CD8-positive, alpha-beta memory T cell (primary cell): ENCODE measurements around the gene EED. TPM values are rescaled to one million over a fixed set of nuclear protein-coding genes. Genes with fewer than 3 reads are reported as not detected.

ENCODE experiments used
- CTCF ChIA-PET: fragments of 350-600 bp; sonication (Branson Sonifier 250); formaldehyde crosslinking; loops from one replicate; lab custom pipeline; 2021; ENCODE audit warnings: antibody characterized with exemption; lab: Charles Lee
- POLR2A ChIA-PET: fragments of 350-600 bp; sonication (Branson Sonifier 250); formaldehyde crosslinking; loops from one replicate; lab custom pipeline; 2021; ENCODE audit warnings: antibody characterized with exemption; lab: Charles Lee
- DNase-seq, 5 donors: peaks; one replicate each; pipeline versions ENCODE4 v3.0.0 to v3.0.0-alpha.2; 2020 to 2022; ENCODE audit warnings: mixed read lengths in 1 of 5
- H3K27ac ChIP-seq: one replicate; pipeline ENCODE4 v1.7.0; 2013; ENCODE audit warnings: low read depth, mild to moderate bottlenecking, low read length, moderate library complexity
- H3K27me3 ChIP-seq: 2 replicates; pipeline ENCODE4 v1.7.0; 2013; ENCODE audit warnings: low read length, mild to moderate bottlenecking; ENCODE audit not compliant: insufficient read depth, poor library complexity, severe bottlenecking
- H3K36me3 ChIP-seq: 2 replicates; pipeline ENCODE4 v1.7.0; 2013; ENCODE audit warnings: mild to moderate bottlenecking, low read length, moderate library complexity; ENCODE audit not compliant: insufficient read depth
- H3K4me1 ChIP-seq: 2 replicates; pipeline ENCODE4 v1.7.0; 2013; ENCODE audit warnings: mild to moderate bottlenecking, low read length, moderate library complexity; ENCODE audit not compliant: insufficient read depth
- H3K4me3 ChIP-seq: 2 replicates; pipeline ENCODE4 v1.7.0; 2013; ENCODE audit warnings: mild to moderate bottlenecking, low read length
- H3K9me3 ChIP-seq: 2 replicates; pipeline ENCODE4 v1.7.0; 2013; ENCODE audit warnings: mild to moderate bottlenecking, low read length
- H3K27ac Mint-ChIP-seq, 8 donors: one replicate each; pipeline ENCODE4 v1.8.0; 2020 to 2021; ENCODE audit warnings: mixed read lengths in 8 of 8, mild to moderate bottlenecking in 6 of 8, inconsistent platforms in 3 of 8, moderate library complexity in 3 of 8
- H3K27me3 Mint-ChIP-seq, 2 donors: one replicate each; pipeline ENCODE4 v1.8.0; 2020 to 2021; ENCODE audit warnings: mixed read lengths in 2 of 2, mild to moderate bottlenecking in 1 of 2, moderate library complexity in 1 of 2
- H3K36me3 Mint-ChIP-seq, 3 donors: one replicate each; pipeline ENCODE4 v1.8.0; 2020 to 2021; ENCODE audit warnings: mixed read lengths in 3 of 3, inconsistent platforms in 1 of 3, mild to moderate bottlenecking in 1 of 3
- H3K4me1 Mint-ChIP-seq, 3 donors: one replicate each; pipeline ENCODE4 v1.8.0; 2020 to 2021; ENCODE audit warnings: mixed read lengths in 3 of 3, inconsistent platforms in 1 of 3, mild to moderate bottlenecking in 1 of 3
- H3K4me3 Mint-ChIP-seq, 7 donors: one replicate each; pipeline ENCODE4 v1.8.0; 2020 to 2021; ENCODE audit warnings: mixed read lengths in 7 of 7, mild to moderate bottlenecking in 6 of 7, moderate library complexity in 4 of 7, inconsistent platforms in 2 of 7
- H3K9me3 Mint-ChIP-seq, 5 donors: one replicate each; pipeline ENCODE4 v1.8.0; 2020 to 2022; ENCODE audit warnings: mixed read lengths in 5 of 5, mild to moderate bottlenecking in 3 of 5, moderate library complexity in 2 of 5, inconsistent platforms in 1 of 5
- polyA plus RNA-seq: library from polyadenylated mRNA; unstranded; fragments of 300-500 nt; fragmentation: Illumina TruSeq; gene quantifications from one replicate; pipeline ENCODE4 v1.2.3, GENCODE V29; 2021
- total RNA-seq, 2 experiments: library from RNA; stranded (reverse); gene quantifications; one replicate each; pipeline ENCODE4 v1.2.3, GENCODE V29; 2021

Gene EED
- total and polyA plus RNA-seq, 3 experiments from 2014 or later = 23.6 to 190 (median 188) TPM

GRCh38 chr11:86209806-86210657 is 34.5 kb upstream of the EED start:
- Mint-ChIP-seq H3K27ac (peak overlapping the region in 2 of 8 donors; percentile 23 to 74), H3K36me3 (no peaks in the 10 kb centered on the region), H3K27me3 (peaks cover 0 to 1% of the 10 kb centered on the region in 2 donors), H3K4me3 (no peak overlapping the region), H3K9me3 (no peaks in the 10 kb centered on the region), H3K4me1 (peaks cover 0 to 7% (median 3%) of the 10 kb centered on the region in 3 donors)
- H3K36me3 ChIP-seq = no peaks in the 10 kb centered on the region
- no peaks in the 10 kb centered on the region for H3K27me3 ChIP-seq
- H3K27ac ChIP-seq = no peak overlapping the region
- no peaks in the 10 kb centered on the region for H3K4me1 ChIP-seq
- no peaks in the 10 kb centered on the region for H3K9me3 ChIP-seq
- CTCF ChIA-PET = no interaction called here
- DNase-seq = no peak
- POLR2A ChIA-PET = no interaction called here
- no peak overlapping the region for H3K4me3 ChIP-seq

- H3K4me3 Mint-ChIP-seq = no peak overlapping the region
- H3K36me3 Mint-ChIP-seq = no peaks in the 10 kb centered on the region
- peaks cover 1 to 2% of the 10 kb centered on the region in 2 donors for H3K27me3 Mint-ChIP-seq
- DNase-seq = no peak
- H3K9me3 Mint-ChIP-seq = no peaks in the 10 kb centered on the region
- ChIA-PET CTCF (no interaction called here), POLR2A (no interaction called here)
- no peak overlapping the region for H3K27ac Mint-ChIP-seq
- peaks cover 0 to 8% (median 3%) of the 10 kb centered on the region in 3 donors for H3K4me1 Mint-ChIP-seq
- no peak overlapping the region for H3K4me3 ChIP-seq
- H3K9me3 ChIP-seq = no peaks in the 10 kb centered on the region
- no peaks in the 10 kb centered on the region for H3K4me1 ChIP-seq
- no peaks in the 10 kb centered on the region for H3K27me3 ChIP-seq
- no peaks in the 10 kb centered on the region for H3K36me3 ChIP-seq
- no peak overlapping the region for H3K27ac ChIP-seq
Observed at GRCh38 chr11:86210898-86211297, 33.7 kb upstream of the EED start.

- H3K27ac ChIP-seq = no peak overlapping the region
- H3K36me3 ChIP-seq = no peaks in the 10 kb centered on the region
- no peaks in the 10 kb centered on the region for H3K4me1 ChIP-seq
- Mint-ChIP-seq H3K4me3 (no peak overlapping the region), H3K9me3 (no peaks in the 10 kb centered on the region), H3K27me3 (peaks cover 1 to 4% of the 10 kb centered on the region in 2 donors), H3K4me1 (peaks cover 0 to 8% (median 3%) of the 10 kb centered on the region in 3 donors), H3K36me3 (no peaks in the 10 kb centered on the region), H3K27ac (no peak overlapping the region)
- DNase-seq = no peak
- H3K4me3 ChIP-seq = no peak overlapping the region
- POLR2A ChIA-PET = no interaction called here
- H3K27me3 ChIP-seq = no peaks in the 10 kb centered on the region
- CTCF ChIA-PET = interaction anchor here (1.2 to 1.3 kb wide), 2 partner anchors 9 to 18 kb away, joined by 3 to 5 read pairs; no protein-coding TSS in a partner anchor
- H3K9me3 ChIP-seq = no peaks in the 10 kb centered on the region
Observed at GRCh38 chr11:86211619-86212018, 32.9 kb upstream of the EED start.

DNA sequence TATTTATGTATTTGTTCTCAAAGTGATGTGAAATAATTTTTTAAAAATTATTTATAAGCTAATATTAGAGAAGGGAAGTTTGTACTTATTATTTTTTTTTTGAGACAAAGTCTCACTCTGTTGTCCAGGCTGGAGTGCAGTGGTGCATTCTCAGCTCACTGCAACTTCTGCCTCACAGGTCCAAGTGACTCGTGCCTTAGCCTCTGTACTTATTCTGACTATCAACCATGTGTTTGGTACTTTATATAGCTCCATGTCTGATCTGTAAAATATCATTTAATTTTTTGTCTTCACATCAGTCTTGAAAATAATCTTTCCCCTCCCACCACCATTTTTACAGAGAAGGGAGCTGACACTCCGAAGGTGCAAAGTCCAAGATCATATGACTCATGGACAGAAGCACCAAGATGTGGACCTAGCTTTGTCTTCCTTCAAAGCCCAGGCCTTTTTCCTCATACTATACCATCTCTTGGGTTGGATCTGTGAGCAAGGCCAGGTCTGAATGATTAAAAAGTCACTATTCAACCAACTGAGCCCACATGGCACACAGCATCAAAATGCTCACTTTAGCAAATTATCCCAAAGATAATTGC is 32.4 kb upstream of the EED start:
- Mint-ChIP-seq H3K4me1 (peaks cover 0 to 8% (median 3%) of the 10 kb centered on the region in 3 donors), H3K36me3 (no peaks in the 10 kb centered on the region), H3K27ac (no peak overlapping the region), H3K4me3 (no peak overlapping the region), H3K27me3 (peaks cover 1 to 4% of the 10 kb centered on the region in 2 donors), H3K9me3 (no peaks in the 10 kb centered on the region)
- H3K36me3 ChIP-seq = no peaks in the 10 kb centered on the region
- ChIA-PET CTCF (interaction anchor here (1.2 to 1.3 kb wide), 2 partner anchors 10 to 19 kb away, joined by 3 to 5 read pairs; no protein-coding TSS in a partner anchor), POLR2A (no interaction called here)
- H3K27me3 ChIP-seq = no peaks in the 10 kb centered on the region
- DNase-seq = no peak
- no peak overlapping the region for H3K27ac ChIP-seq
- no peak overlapping the region for H3K4me3 ChIP-seq
- H3K4me1 ChIP-seq = no peaks in the 10 kb centered on the region
- no peaks in the 10 kb centered on the region for H3K9me3 ChIP-seq

GRCh38 chr11:86214710-86215109 is 29.8 kb upstream of the EED start:
- Histone ChIP-seq H3K36me3 (no peaks in the 10 kb centered on the region), H3K9me3 (no peaks in the 10 kb centered on the region), H3K27ac (no peak overlapping the region), H3K27me3 (no peaks in the 10 kb centered on the region), H3K4me1 (peaks cover 9% of the 10 kb centered on the region), H3K4me3 (no peak overlapping the region)
- DNase-seq = no peak
- CTCF ChIA-PET = interaction anchor here (1.1 to 2.9 kb wide), 2 partner anchors 12 to 173 kb away, joined by 3 to 11 read pairs; no protein-coding TSS in a partner anchor
- H3K4me1 Mint-ChIP-seq = peaks cover 9 to 20% (median 11%) of the 10 kb centered on the region in 3 donors
- no peak overlapping the region for H3K4me3 Mint-ChIP-seq
- no peaks in the 10 kb centered on the region for H3K36me3 Mint-ChIP-seq
- H3K27me3 Mint-ChIP-seq = peaks cover 1 to 5% of the 10 kb centered on the region in 2 donors
- H3K9me3 Mint-ChIP-seq = no peaks in the 10 kb centered on the region
- POLR2A ChIA-PET = no interaction called here
- H3K27ac Mint-ChIP-seq = no peak overlapping the region

GRCh38 chr11:86218125-86219084 is 26.1 kb upstream of the EED start:
- no peak overlapping the region for H3K27ac ChIP-seq
- Mint-ChIP-seq H3K27me3 (peaks cover 5 to 32% of the 10 kb centered on the region in 2 donors), H3K27ac (peak overlapping the region in 4 of 8 donors; percentile 1 to 38 (median 14)), H3K36me3 (no peaks in the 10 kb centered on the region), H3K9me3 (no peaks in the 10 kb centered on the region), H3K4me1 (peaks cover 9 to 20% (median 11%) of the 10 kb centered on the region in 3 donors), H3K4me3 (peak overlapping the region; percentile 10 to 80 (median 76))
- H3K36me3 ChIP-seq = no peaks in the 10 kb centered on the region
- no peaks in the 10 kb centered on the region for H3K27me3 ChIP-seq
- POLR2A ChIA-PET = no interaction called here
- H3K4me1 ChIP-seq = peaks cover 9% of the 10 kb centered on the region
- H3K4me3 ChIP-seq = peak overlapping the region; percentile 43
- H3K9me3 ChIP-seq = no peaks in the 10 kb centered on the region
- peak; percentile 39 to 68 (median 46) for DNase-seq
- CTCF ChIA-PET = interaction anchor here (0.6 to 2.8 kb wide), 26 partner anchors 9 to 523 kb away, joined by 3 to 15 read pairs (median 3); partner anchors contain the start of gene CCDC83

- no peak for DNase-seq
- peaks cover 5 to 32% of the 10 kb centered on the region in 2 donors for H3K27me3 Mint-ChIP-seq
- POLR2A ChIA-PET = no interaction called here
- no peak overlapping the region for H3K4me3 ChIP-seq
- H3K27me3 ChIP-seq = no peaks in the 10 kb centered on the region
- peaks cover 9% of the 10 kb centered on the region for H3K4me1 ChIP-seq
- H3K4me1 Mint-ChIP-seq = peaks cover 9 to 18% (median 11%) of the 10 kb centered on the region in 3 donors
- H3K9me3 ChIP-seq = no peaks in the 10 kb centered on the region
- H3K27ac ChIP-seq = no peak overlapping the region
- H3K36me3 Mint-ChIP-seq = no peaks in the 10 kb centered on the region
- H3K9me3 Mint-ChIP-seq = no peaks in the 10 kb centered on the region
- H3K4me3 Mint-ChIP-seq = no peak overlapping the region
- CTCF ChIA-PET = interaction anchor here (0.8 to 2.8 kb wide), 8 partner anchors 10 to 365 kb away, joined by 3 to 14 read pairs (median 5); partner anchors contain the start of gene CCDC83
- no peaks in the 10 kb centered on the region for H3K36me3 ChIP-seq
- no peak overlapping the region for H3K27ac Mint-ChIP-seq
Observed at GRCh38 chr11:86219311-86220193, 25.0 kb upstream of the EED start.
